Lung (tissue), 12 donors: ENCODE measurements around the gene SPNS1. TPM values are rescaled to one million over a fixed set of nuclear protein-coding genes. Genes with fewer than 3 reads are reported as not detected.
"Not testable (repeated sequence)": the region's sequence is repeated elsewhere in the genome, so short reads cannot be mapped to it uniquely, and the experiment has no call there.

Experiments
- ATAC-seq: fragments of 200-7000 bp; cut with Tn5 transposase; one replicate; pipeline ENCODE4 v1.9.1; 2020; ENCODE audit warnings: moderate number of reproducible peaks; ENCODE audit not compliant: insufficient read depth, low FRiP score
- DNase-seq, 3 donors: peaks; one replicate each; pipeline ENCODE4 v3.0.0-alpha.2; 2013 to 2017
- H3K27ac ChIP-seq, 2 donors: one replicate each; pipeline ENCODE4 v1.5.1; 2013; ENCODE audit warnings: mild to moderate bottlenecking in 2 of 2, moderate library complexity in 2 of 2, control low read depth in 1 of 2, inconsistent platforms in 1 of 2, low read depth in 1 of 2, low read length in 1 of 2
- H3K27me3 ChIP-seq, 3 donors: one replicate each; pipeline ENCODE4 v1.5.1; 2013; ENCODE audit warnings: low read length in 2 of 3; ENCODE audit not compliant: control insufficient read depth in 3 of 3, insufficient read depth in 3 of 3
- H3K36me3 ChIP-seq, 4 donors: one replicate each; pipeline ENCODE4 v1.5.1; 2013; ENCODE audit warnings: low read length in 4 of 4, mild to moderate bottlenecking in 1 of 4, moderate library complexity in 1 of 4; ENCODE audit not compliant: control insufficient read depth in 4 of 4, insufficient read depth in 4 of 4
- H3K4me1 ChIP-seq, 5 donors: one replicate each; pipeline ENCODE4 v1.5.1; 2013; ENCODE audit warnings: low read length in 5 of 5, mild to moderate bottlenecking in 2 of 5, moderate library complexity in 1 of 5; ENCODE audit not compliant: control insufficient read depth in 5 of 5, insufficient read depth in 5 of 5
- H3K4me3 ChIP-seq: one replicate; pipeline ENCODE4 v1.5.1; 2013; ENCODE audit warnings: mild to moderate bottlenecking, control low read depth, moderate library complexity
- H3K9ac ChIP-seq, 2 donors: one replicate each; pipeline ENCODE4 v1.5.1; 2013; ENCODE audit warnings: low read length in 2 of 2, control low read depth in 1 of 2; ENCODE audit not compliant: insufficient read depth in 1 of 2
- H3K9me3 ChIP-seq, 4 donors: one replicate each; pipeline ENCODE4 v1.5.1; 2013; ENCODE audit warnings: low read length in 3 of 4, mild to moderate bottlenecking in 1 of 4, moderate library complexity in 1 of 4; ENCODE audit not compliant: control insufficient read depth in 4 of 4, insufficient read depth in 3 of 4
- CTCF ChIP-seq: IDR thresholded peaks from 2 replicates; pipeline ENCODE4 v1.5.1; 2012; ENCODE audit warnings: mild to moderate bottlenecking; ENCODE audit errors: control extremely low read depth, extremely low read depth
- WGBS, 2 donors: extraction: QIAGEN DNeasy Blood & Tissue Kit; methylation state at CpG; one replicate each; pipeline ENCODE4 v1.1.7; 2013; 5-methylcytosine and 5-hydroxymethylcytosine counted together
- polyA plus RNA-seq, 2 donors: library from polyadenylated mRNA; stranded (reverse); fragments of 200-250 nt; gene quantifications; one replicate each; pipeline ENCODE4 v1.2.1, GENCODE V29; 2013
- total RNA-seq, 2 donors: library from RNA; depleted of rRNA in 1 of 2; stranded (reverse); fragments of >200 nt in 1 of 2; gene quantifications; one replicate each; pipeline ENCODE4 v1.2.1, GENCODE V29; 2014 to 2021
- donor health status: control.
- donor health status: control.
- donor health status: Bipolar disorder and iron deficiency.
- donor health status: healthy.
- donor health status: DM: yes; HTN: yes; CAD: no.

The SPNS1 gene
- total and polyA plus RNA-seq, 4 donors = 26.0 to 71.5 (median 58.7) TPM

- WGBS, 2 donors = 77 to 92% methylated on average over 7 of the region's 7 CpGs
- no peak overlapping the region for H3K4me3 ChIP-seq
- no peaks in the 10 kb centered on the region for H3K36me3 ChIP-seq
- no peak for DNase-seq
- peaks cover 0 to 5% (median 0%) of the 10 kb centered on the region in 5 donors for H3K4me1 ChIP-seq
- H3K27ac ChIP-seq = no peak overlapping the region
- H3K9me3 ChIP-seq = no peaks in the 10 kb centered on the region
- H3K27me3 ChIP-seq = no peaks in the 10 kb centered on the region
- no peak overlapping the region for H3K9ac ChIP-seq
- no peak for TF ChIP-seq CTCF
- no peak for ATAC-seq
Measured at GRCh38 chr16:28938721-28939120, 35.9 kb upstream of the SPNS1 start.

GRCh38 chr16:28939825-28940224 is 34.8 kb upstream of the SPNS1 start:
- not testable (repeated sequence) for H3K36me3 ChIP-seq, H3K27ac ChIP-seq, H3K9ac ChIP-seq, DNase-seq, ATAC-seq, H3K4me1 ChIP-seq, H3K4me3 ChIP-seq, H3K9me3 ChIP-seq, H3K27me3 ChIP-seq
- WGBS, 2 donors = 93 to 95% methylated on average over 7 of the region's 7 CpGs

GRCh38 chr16:28943281-28943680 is 31.3 kb upstream of the SPNS1 start:
- Histone ChIP-seq H3K27ac (no peak overlapping the region), H3K36me3 (no peaks in the 10 kb centered on the region), H3K4me1 (peaks cover 0 to 7% (median 3%) of the 10 kb centered on the region in 5 donors), H3K27me3 (no peaks in the 10 kb centered on the region), H3K9me3 (no peaks in the 10 kb centered on the region), H3K4me3 (no peak overlapping the region), H3K9ac (no peak overlapping the region)
- DNase-seq = no peak
- no peak for TF ChIP-seq CTCF
- no peak for ATAC-seq

- DNase-seq = no peak
Measured at GRCh38 chr16:28946681-28947080, 27.9 kb upstream of the SPNS1 start.

More at GRCh38 chr16:28946681-28947080, 27.9 kb upstream of the SPNS1 start:
- 79 to 86% methylated on average over 4 of the region's 4 CpGs for WGBS, 2 donors
- Histone ChIP-seq H3K4me3 (no peak overlapping the region), H3K27me3 (no peaks in the 10 kb centered on the region), H3K9me3 (no peaks in the 10 kb centered on the region), H3K27ac (no peak overlapping the region), H3K9ac (no peak overlapping the region), H3K4me1 (peaks cover 0 to 10% (median 3%) of the 10 kb centered on the region in 5 donors), H3K36me3 (no peaks in the 10 kb centered on the region)
- no peak for TF ChIP-seq CTCF
- no peak for ATAC-seq
